Subcutaneous adipose tissue (tissue), 4 donors: ENCODE results near the gene ZNF416. TPM values are rescaled to one million over a fixed set of nuclear protein-coding genes. Genes with fewer than 3 reads are reported as not detected.

Source experiments
- CTCF ChIP-seq: fragments of 450-650 bp; IDR thresholded peaks from one replicate; pipeline ENCODE4 v1.5.1; 2016; ENCODE audit warnings: low read depth, mild to moderate bottlenecking, control low read depth, antibody characterized with exemption, moderate library complexity
- total RNA-seq, 4 donors: library from RNA; depleted of rRNA; stranded (reverse); fragments of >200 nt; gene quantifications; one replicate each; pipeline ENCODE4 v1.1.0, GENCODE V29; 2016

Gene ZNF416
- total RNA-seq, 4 donors from 2014 or later, result 2.9 to 4.7 (median 3.4) TPM

- no peak for TF ChIP-seq CTCF
Measured at GRCh38 chr19:57557659-57558058, 21.1 kb downstream of the ZNF416 start.

DNA sequence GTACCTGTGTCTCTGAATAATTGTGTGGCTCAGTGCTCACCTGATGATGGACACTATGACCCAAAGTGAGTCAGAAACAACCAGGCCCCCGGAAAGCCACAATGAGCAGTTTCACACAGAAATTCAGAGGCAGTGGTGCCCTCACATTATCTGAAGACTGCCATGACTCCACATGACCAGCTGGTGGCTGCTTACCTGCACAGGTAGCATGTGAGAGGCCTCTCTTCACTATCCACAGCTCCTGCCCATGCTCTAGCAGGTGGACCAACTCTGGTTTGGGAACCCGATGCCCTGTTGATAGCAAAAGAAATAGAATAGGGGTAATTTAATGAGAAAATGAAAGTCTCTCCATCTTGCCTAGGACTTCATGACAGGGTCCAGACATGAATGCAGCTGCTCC is 26.3 kb downstream of the ZNF416 start:
- no peak for TF ChIP-seq CTCF

- TF ChIP-seq CTCF, result no peak
Measured at GRCh38 chr19:57546513-57546912, 32.2 kb downstream of the ZNF416 start.

DNA sequence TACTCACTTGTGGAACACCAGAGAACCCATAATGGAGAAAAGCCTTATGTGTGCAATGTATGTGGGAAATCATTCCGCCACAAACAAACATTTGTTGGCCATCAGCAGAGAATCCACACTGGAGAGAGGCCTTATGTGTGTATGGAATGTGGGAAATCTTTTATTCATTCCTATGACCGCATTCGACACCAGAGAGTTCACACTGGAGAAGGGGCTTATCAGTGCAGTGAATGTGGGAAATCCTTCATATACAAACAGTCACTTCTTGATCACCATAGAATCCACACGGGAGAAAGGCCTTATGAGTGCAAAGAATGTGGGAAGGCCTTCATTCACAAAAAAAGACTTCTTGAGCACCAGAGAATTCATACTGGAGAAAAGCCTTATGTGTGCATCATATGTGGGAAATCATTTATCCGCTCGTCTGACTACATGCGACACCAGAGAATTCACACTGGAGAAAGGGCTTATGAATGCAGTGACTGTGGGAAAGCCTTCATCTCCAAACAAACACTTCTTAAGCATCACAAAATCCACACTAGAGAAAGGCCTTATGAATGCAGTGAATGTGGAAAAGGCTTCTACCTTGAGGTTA is 40.7 kb downstream of the ZNF416 start:
- no peak for TF ChIP-seq CTCF

- no peak for TF ChIP-seq CTCF
Measured at GRCh38 chr19:57527136-57527881, 51.4 kb downstream of the ZNF416 start, which contains the start of gene ZNF549. ZNF549 (plus strand) TSS chr19:57527356; CDS start chr19:57527574, 218 bp downstream.

Other genes with a start within 250 kb of the ZNF416 start
- 1 to 10 TPM; 6.1 to 9.7 (median 7.0) TPM for gene ZNF304, start 227.6 kb downstream of the ZNF416 start, total RNA-seq
- gene TRAPPC2B, start 215.4 kb downstream of the ZNF416 start, total RNA-seq, result 10 to 100 TPM in 3 of 4 donors, 1 to 10 TPM in 1; 9.4 to 24.3 (median 22.4) TPM
- 1 to 10 TPM; 1.1 to 4.8 (median 2.5) TPM for gene ZNF547, start 215.4 kb downstream of the ZNF416 start, total RNA-seq
- 10 to 100 TPM; 16.6 to 37.4 (median 17.3) TPM for gene ZNF548, start 189.1 kb downstream of the ZNF416 start, total RNA-seq
- 10 to 100 TPM in 3 of 4 donors, 1 to 10 TPM in 1; 8.0 to 14.1 (median 12.4) TPM for gene ZNF17, start 167.8 kb downstream of the ZNF416 start, total RNA-seq
- 1 to 10 TPM; 2.9 to 5.1 (median 3.8) TPM for gene ZNF749, start 143.6 kb downstream of the ZNF416 start, total RNA-seq
- gene VN1R1, start 121.8 kb downstream of the ZNF416 start, total RNA-seq, result 1 to 10 TPM in 1 of 4 donors, under 1 TPM in 3; 0.22 to 1.1 (median 0.72) TPM
- gene ZNF772, start 101.3 kb downstream of the ZNF416 start, total RNA-seq, result 10 to 100 TPM in 3 of 4 donors, 1 to 10 TPM in 1; 6.2 to 18.6 (median 11.5) TPM
- gene ZNF419, start 91.2 kb downstream of the ZNF416 start, total RNA-seq, result 10 to 100 TPM in 1 of 4 donors, 1 to 10 TPM in 3; 7.7 to 13.4 (median 9.5) TPM
- gene ZNF773, start 79.0 kb downstream of the ZNF416 start, total RNA-seq, result 10 to 100 TPM in 3 of 4 donors, 1 to 10 TPM in 1; 6.5 to 16.5 (median 14.3) TPM
- gene ZNF549, start 51.6 kb downstream of the ZNF416 start, total RNA-seq, result 1 to 10 TPM; 4.1 to 4.8 (median 4.5) TPM
- gene ZNF550, start 19.0 kb downstream of the ZNF416 start, total RNA-seq, result 1 to 10 TPM; 6.6 to 8.1 (median 7.5) TPM
- 1 to 10 TPM in 3 of 4 donors, under 1 TPM in 1; 0.65 to 8.7 (median 3.9) TPM for gene ZIK1, start 5.2 kb upstream of the ZNF416 start, total RNA-seq
- gene ZNF530, start 21.0 kb upstream of the ZNF416 start, total RNA-seq, result 1 to 10 TPM; 1.1 to 3.8 (median 2.6) TPM
- gene ZNF134, start 35.3 kb upstream of the ZNF416 start, total RNA-seq, result 10 to 100 TPM; 10.6 to 20.3 (median 13.1) TPM
- 10 to 100 TPM in 2 of 4 donors, 1 to 10 TPM in 2; 8.2 to 11.0 (median 10.0) TPM for gene ZNF211, start 54.3 kb upstream of the ZNF416 start, total RNA-seq
- not detected for gene ZSCAN4, start 90.0 kb upstream of the ZNF416 start, total RNA-seq
- 1 to 10 TPM; 3.6 to 6.8 (median 6.3) TPM for gene ZNF551, start 103.1 kb upstream of the ZNF416 start, total RNA-seq
- gene ZNF154, start 130.3 kb upstream of the ZNF416 start, total RNA-seq, result 1 to 10 TPM; 1.9 to 3.0 (median 2.7) TPM
- 1 to 10 TPM; 3.9 to 8.1 (median 6.4) TPM for gene ZNF671, start 148.7 kb upstream of the ZNF416 start, total RNA-seq
- 10 to 100 TPM in 2 of 4 donors, 1 to 10 TPM in 2; 8.8 to 10.9 (median 10.1) TPM for gene ZNF776, start 167.9 kb upstream of the ZNF416 start, total RNA-seq
- gene ZNF586, start 190.8 kb upstream of the ZNF416 start, total RNA-seq, result 10 to 100 TPM; 17.8 to 22.5 (median 20.9) TPM
- gene ZNF552, start 236.0 kb upstream of the ZNF416 start, total RNA-seq, result 10 to 100 TPM in 1 of 4 donors, 1 to 10 TPM in 3; 3.9 to 10.4 (median 5.4) TPM